B cell (primary cell): ENCODE measurements around the gene CYP4A22.
"Not testable (repeated sequence)": the region's sequence is repeated elsewhere in the genome, so short reads cannot be mapped to it uniquely, and the experiment has no call there.

Experiments
- CTCF ChIP-seq: fragments of 200-600 bp; IDR thresholded peaks from one replicate; pipeline ENCODE4 v1.8.0; 2022; ENCODE audit warnings: antibody characterized with exemption, mild to moderate bottlenecking
- EZH2 ChIP-seq: IDR thresholded peaks from 2 replicates; pipeline ENCODE4 v1.6.1; 2012; ENCODE audit warnings: borderline replicate concordance, low read depth, mild to moderate bottlenecking, moderate library complexity, low read length; ENCODE audit not compliant: insufficient read depth, poor library complexity, severe bottlenecking

- TF ChIP-seq EZH2, CTCF: not testable (repeated sequence)
These were observed 45.8 kb upstream of the CYP4A22 start for GRCh38 chr1:47091476-47091875.
